ENCODE measurements around the gene LYSMD4. TPM values are rescaled to one million over a fixed set of nuclear protein-coding genes. Genes with fewer than 3 reads are reported as not detected.

The LYSMD4 gene
- total and polyA plus RNA-seq, 5 donors = 12.6 to 19.3 (median 14.7) TPM

- 12% methylated on average over 18 of the region's 18 CpGs for WGBS
- Histone ChIP-seq H3K27me3 (ENCODE audit: control insufficient read depth, insufficient read depth) (no peaks in the 10 kb centered on the region), H3K9me3 (ENCODE audit: control insufficient read depth, low read length) (no peaks in the 10 kb centered on the region), H3K4me1 (ENCODE audit: control insufficient read depth, insufficient read depth, low read length) (no peaks in the 10 kb centered on the region), H3K27ac (ENCODE audit: low read length) (peak overlapping the region; percentile 54), H3K4me3 (ENCODE audit: low read length) (peak overlapping the region; percentile 78)
- ATAC-seq (no peak), DNase-seq (no peak)
- intact Hi-C loops (cut with DNase I) = loop anchor here in 1 of 4 donors (10.0 kb wide), 1 partner anchor 447 kb away; no protein-coding TSS in a partner anchor
These were observed 1.0 kb downstream of the LYSMD4 start for GRCh38 chr15:99732124-99732750.

- Histone ChIP-seq H3K9me3 (ENCODE audit: control insufficient read depth, low read length) (no peaks in the 10 kb centered on the region), H3K27ac (ENCODE audit: low read length) (no peak overlapping the region), H3K4me1 (ENCODE audit: control insufficient read depth, insufficient read depth, low read length) (no peaks in the 10 kb centered on the region), H3K27me3 (ENCODE audit: control insufficient read depth, insufficient read depth) (no peaks in the 10 kb centered on the region), H3K4me3 (ENCODE audit: low read length) (peak overlapping the region; percentile 78)
- intact Hi-C loops (cut with DNase I) = loop anchor here in 1 of 4 donors (10.0 kb wide), 1 partner anchor 447 kb away; no protein-coding TSS in a partner anchor
- WGBS = 64% methylated on average over 26 of the region's 26 CpGs
- ATAC-seq (no peak), DNase-seq (no peak)
These were observed 1.7 kb downstream of the LYSMD4 start for GRCh38 chr15:99731336-99732123.

GRCh38 chr15:99729920-99730319 lies 3.3 kb downstream of the LYSMD4 start:
- DNase-seq (peak in 2 of 3 donors; percentile 38 to 71), ATAC-seq (no peak)
- Histone ChIP-seq H3K4me3 (ENCODE audit: low read length) (no peak overlapping the region), H3K27me3 (ENCODE audit: control insufficient read depth, insufficient read depth) (no peaks in the 10 kb centered on the region), H3K4me1 (ENCODE audit: control insufficient read depth, insufficient read depth, low read length) (no peaks in the 10 kb centered on the region), H3K9me3 (ENCODE audit: control insufficient read depth, low read length) (no peaks in the 10 kb centered on the region), H3K27ac (ENCODE audit: low read length) (no peak overlapping the region)
- WGBS = 47% methylated on average over 3 of the region's 3 CpGs
- intact Hi-C loops (cut with DNase I) = loop anchor here in 1 of 4 donors (10.0 kb wide), 1 partner anchor 445 kb away; no protein-coding TSS in a partner anchor

- H3K4me3 ChIP-seq (ENCODE audit: low read length) = no peak overlapping the region
- H3K27ac ChIP-seq (ENCODE audit: low read length) = no peak overlapping the region
- no peak for ATAC-seq
- WGBS = 97% methylated on average over 11 of the region's 11 CpGs
- H3K9me3 ChIP-seq (ENCODE audit: control insufficient read depth, low read length) = no peaks in the 10 kb centered on the region
- no peaks in the 10 kb centered on the region for H3K27me3 ChIP-seq (ENCODE audit: control insufficient read depth, insufficient read depth)
- DNase-seq = no peak
- no peaks in the 10 kb centered on the region for H3K4me1 ChIP-seq (ENCODE audit: control insufficient read depth, insufficient read depth, low read length)
- intact Hi-C loops (cut with DNase I) = no loop called here
These were observed 3.9 kb downstream of the LYSMD4 start for GRCh38 chr15:99729327-99729726.

GRCh38 chr15:99728916-99729315 lies 4.3 kb downstream of the LYSMD4 start:
- H3K4me1 ChIP-seq (ENCODE audit: control insufficient read depth, insufficient read depth, low read length) = no peaks in the 10 kb centered on the region
- no peak overlapping the region for H3K4me3 ChIP-seq (ENCODE audit: low read length)
- no peak for DNase-seq
- intact Hi-C loops (cut with DNase I) = no loop called here
- no peaks in the 10 kb centered on the region for H3K9me3 ChIP-seq (ENCODE audit: control insufficient read depth, low read length)
- 95% methylated on average over 6 of the region's 6 CpGs for WGBS
- peak overlapping the region; percentile 20 for H3K27ac ChIP-seq (ENCODE audit: low read length)
- no peaks in the 10 kb centered on the region for H3K27me3 ChIP-seq (ENCODE audit: control insufficient read depth, insufficient read depth)
- ATAC-seq = no peak

GRCh38 chr15:99727733-99728132 lies 5.5 kb downstream of the LYSMD4 start:
- H3K9me3 ChIP-seq (ENCODE audit: control insufficient read depth, low read length) = no peaks in the 10 kb centered on the region
- no peaks in the 10 kb centered on the region for H3K4me1 ChIP-seq (ENCODE audit: control insufficient read depth, insufficient read depth, low read length)
- DNase-seq (no peak), ATAC-seq (no peak)
- intact Hi-C loops (cut with DNase I) = no loop called here
- H3K27me3 ChIP-seq (ENCODE audit: control insufficient read depth, insufficient read depth) = no peaks in the 10 kb centered on the region
- H3K27ac ChIP-seq (ENCODE audit: low read length) = no peak overlapping the region
- WGBS = 74% methylated on average over 7 of the region's 7 CpGs
- H3K4me3 ChIP-seq (ENCODE audit: low read length) = no peak overlapping the region

- no peak overlapping the region for H3K27ac ChIP-seq (ENCODE audit: low read length)
- DNase-seq = no peak
- ATAC-seq = no peak
- 66% methylated on average over 1 of the region's 1 CpG for WGBS
- intact Hi-C loops (cut with DNase I) = no loop called here
- H3K4me1 ChIP-seq (ENCODE audit: control insufficient read depth, insufficient read depth, low read length) = no peaks in the 10 kb centered on the region
- H3K27me3 ChIP-seq (ENCODE audit: control insufficient read depth, insufficient read depth) = no peaks in the 10 kb centered on the region
- H3K9me3 ChIP-seq (ENCODE audit: control insufficient read depth, low read length) = no peaks in the 10 kb centered on the region
- H3K4me3 ChIP-seq (ENCODE audit: low read length) = no peak overlapping the region
These were observed 5.9 kb downstream of the LYSMD4 start for GRCh38 chr15:99727330-99727729.

- WGBS = 83% methylated on average over 7 of the region's 7 CpGs
These were observed 6.9 kb downstream of the LYSMD4 start for GRCh38 chr15:99726333-99726732.

GRCh38 chr15:99722406-99722805 lies 10.8 kb downstream of the LYSMD4 start:
- no peaks in the 10 kb centered on the region for H3K27me3 ChIP-seq (ENCODE audit: control insufficient read depth, insufficient read depth)
- DNase-seq = no peak
- WGBS = 97% methylated on average over 3 of the region's 3 CpGs
- no peak overlapping the region for H3K4me3 ChIP-seq (ENCODE audit: low read length)
- intact Hi-C loops (cut with DNase I) = no loop called here
- H3K4me1 ChIP-seq (ENCODE audit: control insufficient read depth, insufficient read depth, low read length) = peaks cover 10% of the 10 kb centered on the region
- no peak for ATAC-seq
- no peak overlapping the region for H3K27ac ChIP-seq (ENCODE audit: low read length)
- no peaks in the 10 kb centered on the region for H3K9me3 ChIP-seq (ENCODE audit: control insufficient read depth, low read length)

More at GRCh38 chr15:99726333-99726732, 6.9 kb downstream of the LYSMD4 start:
- DNase-seq (no peak), ATAC-seq (no peak)
- no peaks in the 10 kb centered on the region for H3K27me3 ChIP-seq (ENCODE audit: control insufficient read depth, insufficient read depth)
- H3K4me1 ChIP-seq (ENCODE audit: control insufficient read depth, insufficient read depth, low read length) = peaks cover 4% of the 10 kb centered on the region
- no peak overlapping the region for H3K27ac ChIP-seq (ENCODE audit: low read length)
- intact Hi-C loops (cut with DNase I) = no loop called here
- H3K9me3 ChIP-seq (ENCODE audit: control insufficient read depth, low read length) = no peaks in the 10 kb centered on the region
- H3K4me3 ChIP-seq (ENCODE audit: low read length) = no peak overlapping the region

GRCh38 chr15:99721896-99722295 lies 11.3 kb downstream of the LYSMD4 start:
- Histone ChIP-seq H3K4me3 (ENCODE audit: low read length) (no peak overlapping the region), H3K27me3 (ENCODE audit: control insufficient read depth, insufficient read depth) (no peaks in the 10 kb centered on the region), H3K27ac (ENCODE audit: low read length) (no peak overlapping the region), H3K9me3 (ENCODE audit: control insufficient read depth, low read length) (no peaks in the 10 kb centered on the region), H3K4me1 (ENCODE audit: control insufficient read depth, insufficient read depth, low read length) (peaks cover 13% of the 10 kb centered on the region)
- ATAC-seq (no peak), DNase-seq (no peak)
- intact Hi-C loops (cut with DNase I) = no loop called here
- WGBS = 98% methylated on average over 4 of the region's 4 CpGs

GRCh38 chr15:99721104-99721778 lies 12.0 kb downstream of the LYSMD4 start:
- 75% methylated on average over 3 of the region's 3 CpGs for WGBS
- Histone ChIP-seq H3K27me3 (ENCODE audit: control insufficient read depth, insufficient read depth) (no peaks in the 10 kb centered on the region), H3K9me3 (ENCODE audit: control insufficient read depth, low read length) (no peaks in the 10 kb centered on the region), H3K4me1 (ENCODE audit: control insufficient read depth, insufficient read depth, low read length) (peaks cover 15% of the 10 kb centered on the region), H3K27ac (ENCODE audit: low read length) (no peak overlapping the region), H3K4me3 (ENCODE audit: low read length) (no peak overlapping the region)
- ATAC-seq = no peak
- DNase-seq = no peak
- intact Hi-C loops (cut with DNase I) = no loop called here

Data from right cardiac atrium (tissue), 5 donors.